Adrenal gland (tissue), 12 donors: ENCODE results near the gene CALU. TPM values are rescaled to one million over a fixed set of nuclear protein-coding genes. Genes with fewer than 3 reads are reported as not detected.

Experiments used
- DNase-seq, 7 donors: peaks; one replicate each; pipeline ENCODE4 v3.0.0-alpha.2; 2019 to 2020
- H3K27ac ChIP-seq, 5 donors: fragments of 200-600 bp; sonication (generic) in 4 of 5; 1 replicate in 3 of 5; 2 replicates in 2 of 5; pipeline versions ENCODE4 v1.5.1 to v1.8.0; 2016 to 2020; ENCODE audit warnings: mild to moderate bottlenecking in 1 of 5
- H3K27me3 ChIP-seq: fragments of 200-600 bp; 2 replicates; pipeline ENCODE4 v1.8.0; 2021
- H3K36me3 ChIP-seq, 2 donors: fragments of 200-600 bp; replicated peaks in 1 of 2; 1 replicate in 1 of 2; 2 replicates in 1 of 2; pipeline versions ENCODE4 v1.5.1 to v1.8.0; 2018 to 2022
- H3K4me1 ChIP-seq, 2 donors: fragments of 200-600 bp; replicated peaks in 1 of 2; 1 replicate in 1 of 2; 2 replicates in 1 of 2; pipeline versions ENCODE4 v1.5.1 to v1.8.0; 2018 to 2021
- H3K4me3 ChIP-seq, 4 donors: fragments of 200-600 bp; sonication (generic) in 3 of 4; one replicate each; pipeline ENCODE4 v1.5.1; 2016 to 2018
- H3K9me3 ChIP-seq, 3 donors: fragments of 200-600 bp; sonication (generic) in 1 of 3; replicated peaks in 1 of 3; 1 replicate in 2 of 3; 2 replicates in 1 of 3; pipeline versions ENCODE4 v1.5.1 to v1.8.0; 2016 to 2021
- POLR2A ChIP-seq, 2 donors: fragments of 450-650 bp; IDR thresholded peaks; one replicate each; pipeline ENCODE4 v1.6.1; 2017; ENCODE audit warnings: antibody characterized with exemption in 2 of 2, mild to moderate bottlenecking in 2 of 2, moderate library complexity in 1 of 2
- whole genome bisulfite sequencing, 4 donors: extraction: QIAGEN DNeasy Blood & Tissue Kit in 2 of 4; methylation state at CpG; one replicate each; pipeline versions ENCODE4 v1.1.5 to v1.1.7; 2013 to 2017; 5-methylcytosine and 5-hydroxymethylcytosine counted together
- intact Hi-C, 2 donors: fragments of 100-400 bp; cut with DNase I; formaldehyde crosslinking; loops; one replicate each; pipeline versions ENCODE4 v1.14.1 to v1.15.0; 2022 to 2023
- polyA plus RNA-seq, 3 donors: library from polyadenylated mRNA; stranded (reverse); fragments of 200-250 nt in 2 of 3; fragments of 350-450 nt in 1 of 3; fragmentation: Illumina TruSeq in 1 of 3; extraction: RNeasy Lipid Tissue Mini Kit (QIAGEN cat#74804) in 1 of 3; gene quantifications; one replicate each; pipeline ENCODE4 v1.2.3, GENCODE V29; 2013 to 2014
- total RNA-seq, 9 donors: library from RNA; depleted of rRNA in 4 of 9; stranded (reverse); fragments of >200 nt in 4 of 9; fragments of 120-200 nt in 1 of 9; fragmentation: NEBNext Ultra II Directional in 1 of 9; extraction: Animal tissue kit (Norgen Biotek cat#: 25700) in 1 of 9; gene quantifications; one replicate each; pipeline versions ENCODE4 v1.1.0 to v1.2.4, GENCODE V29; 2013 to 2023
- TF ChIP-seq, protein P1 (sequence below), 6 experiments: fragments of 450-650 bp in 4 of 6; fragments of 200-600 bp in 2 of 6; sonication (generic) in 1 of 6; IDR thresholded peaks; 1 replicate in 5 of 6; 2 replicates in 1 of 6; pipeline versions ENCODE4 v1.5.1 to v1.8.0; 2016 to 2021; ENCODE audit warnings: antibody characterized with exemption in 6 of 6, mild to moderate bottlenecking in 2 of 6, moderate library complexity in 1 of 6
- donor health status: healthy with polysubstance abuse.
- donor health status: Bipolar disorder and iron deficiency.
- donor health status: DM: yes; HTN: yes; CAD: no.
- donor health status: DM: no; HTN: no; CAD: no.
- donor health status: DM: no; HTN: no; CAD: no.
- donor health status: DM: yes; HTN: yes; CAD: no.

Gene CALU
- total and polyA plus RNA-seq, 12 donors: 16.0 to 199 (median 86.9) TPM

DNA sequence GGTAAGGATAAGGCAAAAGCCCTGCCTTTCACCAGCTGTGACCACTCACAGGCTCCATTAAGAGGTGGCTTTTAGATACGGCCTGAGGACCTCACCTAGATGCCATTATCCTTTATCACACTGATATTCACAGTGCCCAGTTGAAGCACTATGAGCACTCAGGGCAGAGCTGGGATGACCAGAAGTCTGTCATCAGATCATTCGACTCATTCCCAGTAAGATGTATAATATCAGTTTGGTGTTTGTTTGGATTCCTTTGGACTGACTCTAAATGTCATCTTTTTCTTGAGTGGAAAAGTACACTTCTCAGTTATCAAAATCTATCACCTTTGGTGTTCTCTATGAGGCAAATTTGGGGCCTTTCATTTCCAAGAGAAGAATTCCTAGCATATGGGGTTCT, 71.3 kb downstream of the CALU start:
- WGBS, 4 donors: 84 to 94% (median 88%) methylated on average over 2 of the region's 2 CpGs
- no peak overlapping the region for H3K4me3 ChIP-seq
- H3K27me3 ChIP-seq: no peaks in the 10 kb centered on the region
- TF ChIP-seq POLR2A (IDR thresholded peaks at IDR 0.05): no peak
- TF ChIP-seq, protein P1, sequence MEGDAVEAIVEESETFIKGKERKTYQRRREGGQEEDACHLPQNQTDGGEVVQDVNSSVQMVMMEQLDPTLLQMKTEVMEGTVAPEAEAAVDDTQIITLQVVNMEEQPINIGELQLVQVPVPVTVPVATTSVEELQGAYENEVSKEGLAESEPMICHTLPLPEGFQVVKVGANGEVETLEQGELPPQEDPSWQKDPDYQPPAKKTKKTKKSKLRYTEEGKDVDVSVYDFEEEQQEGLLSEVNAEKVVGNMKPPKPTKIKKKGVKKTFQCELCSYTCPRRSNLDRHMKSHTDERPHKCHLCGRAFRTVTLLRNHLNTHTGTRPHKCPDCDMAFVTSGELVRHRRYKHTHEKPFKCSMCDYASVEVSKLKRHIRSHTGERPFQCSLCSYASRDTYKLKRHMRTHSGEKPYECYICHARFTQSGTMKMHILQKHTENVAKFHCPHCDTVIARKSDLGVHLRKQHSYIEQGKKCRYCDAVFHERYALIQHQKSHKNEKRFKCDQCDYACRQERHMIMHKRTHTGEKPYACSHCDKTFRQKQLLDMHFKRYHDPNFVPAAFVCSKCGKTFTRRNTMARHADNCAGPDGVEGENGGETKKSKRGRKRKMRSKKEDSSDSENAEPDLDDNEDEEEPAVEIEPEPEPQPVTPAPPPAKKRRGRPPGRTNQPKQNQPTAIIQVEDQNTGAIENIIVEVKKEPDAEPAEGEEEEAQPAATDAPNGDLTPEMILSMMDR (IDR thresholded peaks at IDR 0.05): no peak
- DNase-seq: no peak
- H3K4me1 ChIP-seq: no peaks in the 10 kb centered on the region
- intact Hi-C loops: no loop called here
- no peaks in the 10 kb centered on the region for H3K36me3 ChIP-seq
- H3K27ac ChIP-seq: no peak overlapping the region
- H3K9me3 ChIP-seq: no peaks in the 10 kb centered on the region

DNA sequence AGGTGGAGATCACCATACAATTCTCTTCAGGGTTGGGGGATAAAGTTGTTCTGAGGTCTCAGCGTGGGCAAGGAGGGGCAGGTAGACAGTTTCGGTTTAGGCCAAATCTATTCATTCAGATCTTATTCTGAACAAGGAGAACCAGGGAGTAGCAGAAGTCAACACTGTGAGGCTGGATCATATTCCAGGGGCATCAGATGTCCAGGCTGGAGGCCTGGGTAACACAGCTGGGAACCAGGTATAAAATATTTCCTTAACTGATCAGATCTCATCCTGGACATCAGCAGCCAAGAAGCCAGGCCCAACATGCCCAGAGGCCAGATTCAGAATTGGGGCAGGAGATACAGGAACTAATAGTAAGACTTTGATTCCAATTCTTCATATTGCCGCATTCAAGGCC, 71.8 kb downstream of the CALU start:
- Histone ChIP-seq H3K27me3 (no peaks in the 10 kb centered on the region), H3K4me1 (no peaks in the 10 kb centered on the region), H3K27ac (no peak overlapping the region), H3K4me3 (no peak overlapping the region), H3K36me3 (no peaks in the 10 kb centered on the region), H3K9me3 (no peaks in the 10 kb centered on the region)
- intact Hi-C loops: no loop called here
- TF ChIP-seq POLR2A (IDR thresholded peaks at IDR 0.05): no peak
- TF ChIP-seq, protein P1 (IDR thresholded peaks at IDR 0.05): no peak
- no peak for DNase-seq
- 87 to 96% (median 91%) methylated on average over 3 of the region's 3 CpGs for WGBS, 4 donors

DNA sequence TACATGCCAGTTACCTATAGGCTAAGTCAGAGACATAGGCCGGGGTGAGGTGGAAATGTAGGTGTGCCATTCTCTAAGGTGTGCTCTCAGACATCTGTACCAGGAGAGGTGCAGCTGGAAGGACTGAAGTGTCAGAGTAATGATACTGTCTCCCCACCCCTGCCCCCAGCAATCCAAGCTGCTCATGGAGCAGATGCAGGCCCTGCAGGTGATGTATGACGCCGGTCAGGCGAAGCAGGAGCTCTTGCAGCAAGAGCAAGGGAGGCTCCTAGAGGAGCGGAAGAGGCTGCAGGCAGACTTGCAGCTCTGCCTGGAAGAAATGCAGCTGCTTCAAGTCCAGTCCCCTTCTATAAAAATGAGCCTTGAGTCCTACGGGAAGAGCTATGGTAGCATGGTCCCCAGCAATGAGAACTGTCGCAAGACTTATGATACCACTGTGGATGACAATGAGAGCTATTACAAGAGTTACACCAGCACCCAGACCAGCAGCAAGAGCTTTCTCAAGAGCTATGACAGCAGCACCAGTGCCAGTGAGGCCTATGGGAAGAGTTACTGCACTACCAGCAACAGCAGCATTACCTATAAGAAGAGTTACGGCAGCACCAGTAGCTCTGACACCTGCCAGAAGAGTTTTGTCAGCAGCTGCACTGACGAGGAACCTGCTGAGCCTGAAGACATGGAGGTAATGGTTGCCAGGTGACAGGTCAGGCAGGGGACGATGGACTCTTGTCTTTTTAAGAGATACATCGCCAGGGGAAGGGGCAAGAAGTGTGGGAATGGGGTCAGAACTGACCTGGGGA, 72.7 kb downstream of the CALU start:
- WGBS, 4 donors: 92 to 99% (median 94%) methylated on average over 11 of the region's 11 CpGs
- intact Hi-C loops: no loop called here

DNA sequence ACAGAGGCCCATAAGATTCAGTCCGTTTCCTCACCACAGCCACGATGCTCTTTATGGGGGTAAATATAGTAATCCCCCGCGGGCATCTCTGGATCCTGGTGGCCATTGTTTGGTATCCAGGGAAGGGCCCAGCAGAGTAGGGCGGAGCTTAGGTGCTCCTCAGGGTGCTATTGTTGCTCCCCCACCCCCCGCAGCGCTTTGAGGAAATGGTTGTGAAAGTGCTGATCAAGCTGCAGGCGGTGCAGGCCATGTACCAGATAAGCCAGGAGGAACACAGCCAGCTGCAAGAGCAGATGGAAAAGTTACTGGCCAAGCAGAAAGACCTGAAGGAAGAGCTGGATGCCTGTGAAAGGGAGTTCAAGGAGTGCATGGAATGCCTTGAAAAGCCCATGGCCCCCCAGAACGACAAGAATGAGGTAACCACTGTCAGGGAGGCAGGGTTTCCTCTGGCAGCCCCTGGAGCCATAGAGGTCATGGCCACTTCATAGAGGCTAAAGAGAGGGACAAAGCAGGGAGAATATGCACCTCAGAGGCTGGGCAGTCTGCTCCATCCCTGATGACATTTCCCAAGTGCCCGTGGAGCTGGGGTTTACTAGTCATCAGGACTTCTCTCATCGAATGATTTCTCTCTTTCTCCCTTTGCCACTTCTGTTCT, 73.5 kb downstream of the CALU start:
- Histone ChIP-seq H3K36me3 (no peaks in the 10 kb centered on the region), H3K27ac (no peak overlapping the region), H3K27me3 (no peaks in the 10 kb centered on the region), H3K4me3 (no peak overlapping the region), H3K9me3 (no peaks in the 10 kb centered on the region), H3K4me1 (no peaks in the 10 kb centered on the region)
- TF ChIP-seq, protein P1 (IDR thresholded peaks at IDR 0.05): no peak
- no peak for TF ChIP-seq POLR2A (IDR thresholded peaks at IDR 0.05)
- intact Hi-C loops: no loop called here
- peak in 4 of 7 donors; percentile 25 to 66 (median 34) for DNase-seq
- WGBS, 4 donors: 62 to 75% (median 65%) methylated on average over 11 of the region's 11 CpGs

More for the DNA sequence above, 72.7 kb downstream of the CALU start:
- TF ChIP-seq, protein P1 (IDR thresholded peaks at IDR 0.05): no peak
- TF ChIP-seq POLR2A (IDR thresholded peaks at IDR 0.05): no peak
- DNase-seq: no peak
- Histone ChIP-seq H3K4me3 (no peak overlapping the region), H3K27me3 (no peaks in the 10 kb centered on the region), H3K9me3 (no peaks in the 10 kb centered on the region), H3K27ac (no peak overlapping the region), H3K4me1 (no peaks in the 10 kb centered on the region), H3K36me3 (no peaks in the 10 kb centered on the region)
